ENCODE measurements around the gene SIK3.
"Not testable (repeated sequence)": the region's sequence is repeated elsewhere in the genome, so short reads cannot be mapped to it uniquely, and the experiment has no call there.

Gene SIK3

DNA sequence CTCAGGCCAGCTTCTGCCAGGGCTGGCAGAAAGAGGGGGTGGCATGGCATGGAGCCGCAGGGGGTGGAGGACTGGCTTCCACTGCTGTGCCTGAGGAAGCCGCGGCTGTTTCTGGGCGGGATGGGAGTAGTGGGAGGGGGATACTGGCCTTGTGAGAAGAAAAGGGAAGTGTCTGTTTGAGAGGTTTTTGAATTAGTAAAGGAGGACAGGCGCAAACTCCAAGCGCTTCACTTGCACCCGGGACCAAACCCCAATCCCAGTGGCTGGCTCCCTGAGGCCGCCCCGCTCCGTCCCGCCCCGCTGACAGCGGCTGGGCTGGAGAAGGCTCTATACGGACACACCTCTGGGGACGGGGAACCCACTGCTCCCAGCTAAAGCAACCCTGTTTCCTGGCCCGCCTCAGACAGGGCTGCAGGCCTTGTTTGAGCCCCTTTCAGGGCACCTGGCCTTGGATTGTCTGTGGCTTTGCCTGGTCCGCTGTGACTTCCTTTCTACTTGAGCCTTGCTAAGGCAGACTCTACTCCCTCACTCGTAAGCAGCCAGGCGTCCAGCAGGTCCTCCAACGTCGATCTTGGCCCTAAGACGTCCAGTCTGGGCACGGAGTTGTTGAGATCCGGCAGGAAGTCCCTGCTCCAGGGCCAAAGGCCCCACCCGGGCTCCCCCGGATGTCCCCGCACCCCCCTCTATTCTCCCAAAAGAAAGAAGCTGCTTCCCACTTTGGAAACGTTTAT, 263.0 kb downstream of the SIK3 start:
- no peak for DNase-seq

DNA sequence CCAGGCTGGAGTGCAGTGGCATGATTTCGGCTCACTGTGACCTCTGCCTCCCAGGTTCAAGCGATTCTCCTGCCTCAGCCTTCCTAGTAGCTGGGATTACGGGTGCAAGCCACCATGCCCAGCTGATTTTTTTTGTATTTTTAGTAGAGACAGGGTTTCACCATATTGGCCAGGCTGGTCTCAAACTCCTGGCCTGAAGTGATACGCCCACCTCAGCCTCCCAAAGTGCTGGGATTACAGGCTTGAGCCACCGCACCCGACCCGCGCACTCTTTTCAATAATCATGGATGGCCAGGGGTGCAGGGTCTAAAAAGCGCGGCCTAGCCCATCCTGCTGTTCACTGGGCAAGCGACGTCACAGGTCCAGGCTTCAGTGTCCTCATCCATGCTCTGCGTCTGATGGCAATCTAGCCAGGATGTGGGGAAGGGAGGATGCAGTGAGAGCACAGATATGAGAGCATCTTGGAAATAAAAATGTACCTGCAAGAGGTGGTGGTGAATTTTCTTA, 263.6 kb downstream of the SIK3 start:
- not testable (repeated sequence) for DNase-seq

DNA sequence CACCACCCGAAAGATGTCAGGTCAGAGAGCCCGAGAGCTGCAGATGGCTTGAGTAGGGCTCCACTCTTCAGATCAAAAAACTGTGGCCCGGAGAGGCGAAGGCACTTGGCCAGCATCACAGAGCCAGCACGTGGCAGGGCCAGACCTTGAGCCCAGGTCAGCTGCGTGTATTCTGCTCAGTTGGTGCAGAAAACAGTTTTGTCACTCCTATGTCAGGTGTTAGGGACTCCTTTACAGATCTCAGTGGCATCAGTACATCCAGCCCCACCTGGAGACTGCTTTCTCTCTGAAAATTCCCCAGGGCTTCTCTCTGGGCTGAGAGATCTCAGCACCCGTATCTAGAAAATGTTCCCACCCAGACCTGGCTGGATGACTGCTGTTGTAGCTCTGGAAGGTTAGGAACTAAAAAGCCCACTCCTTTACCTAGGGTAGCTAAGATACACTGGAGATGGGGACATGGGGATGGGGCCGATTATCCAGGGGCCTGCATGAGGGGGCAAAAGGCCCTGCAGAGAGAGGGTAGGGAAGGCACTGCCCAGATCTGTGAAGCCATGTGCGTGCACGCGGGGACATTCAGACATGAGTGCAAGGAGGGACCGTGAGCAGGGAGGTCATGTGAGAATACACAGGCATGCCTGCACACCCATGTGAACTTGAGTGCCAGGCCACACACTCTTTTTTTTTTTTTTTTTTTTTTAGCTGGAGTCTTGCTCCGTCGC, 264.3 kb downstream of the SIK3 start:
- no peak for DNase-seq

DNA sequence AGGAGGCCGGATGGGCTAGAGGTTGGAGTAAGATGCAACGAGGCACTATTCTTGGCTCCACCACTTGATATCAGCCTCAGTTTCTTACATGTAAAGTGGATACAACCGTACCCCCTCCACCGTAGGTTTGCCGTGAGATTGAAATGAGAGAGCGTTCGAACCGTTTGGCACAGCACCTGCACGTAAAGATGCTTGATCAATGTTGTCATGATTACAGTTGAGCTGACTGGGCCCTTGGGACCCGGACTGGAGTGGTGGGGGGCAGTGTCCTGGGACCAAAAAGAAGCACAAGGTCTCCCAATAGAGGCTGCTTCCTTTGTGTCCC, 264.8 kb downstream of the SIK3 start:
- no peak for DNase-seq

DNA sequence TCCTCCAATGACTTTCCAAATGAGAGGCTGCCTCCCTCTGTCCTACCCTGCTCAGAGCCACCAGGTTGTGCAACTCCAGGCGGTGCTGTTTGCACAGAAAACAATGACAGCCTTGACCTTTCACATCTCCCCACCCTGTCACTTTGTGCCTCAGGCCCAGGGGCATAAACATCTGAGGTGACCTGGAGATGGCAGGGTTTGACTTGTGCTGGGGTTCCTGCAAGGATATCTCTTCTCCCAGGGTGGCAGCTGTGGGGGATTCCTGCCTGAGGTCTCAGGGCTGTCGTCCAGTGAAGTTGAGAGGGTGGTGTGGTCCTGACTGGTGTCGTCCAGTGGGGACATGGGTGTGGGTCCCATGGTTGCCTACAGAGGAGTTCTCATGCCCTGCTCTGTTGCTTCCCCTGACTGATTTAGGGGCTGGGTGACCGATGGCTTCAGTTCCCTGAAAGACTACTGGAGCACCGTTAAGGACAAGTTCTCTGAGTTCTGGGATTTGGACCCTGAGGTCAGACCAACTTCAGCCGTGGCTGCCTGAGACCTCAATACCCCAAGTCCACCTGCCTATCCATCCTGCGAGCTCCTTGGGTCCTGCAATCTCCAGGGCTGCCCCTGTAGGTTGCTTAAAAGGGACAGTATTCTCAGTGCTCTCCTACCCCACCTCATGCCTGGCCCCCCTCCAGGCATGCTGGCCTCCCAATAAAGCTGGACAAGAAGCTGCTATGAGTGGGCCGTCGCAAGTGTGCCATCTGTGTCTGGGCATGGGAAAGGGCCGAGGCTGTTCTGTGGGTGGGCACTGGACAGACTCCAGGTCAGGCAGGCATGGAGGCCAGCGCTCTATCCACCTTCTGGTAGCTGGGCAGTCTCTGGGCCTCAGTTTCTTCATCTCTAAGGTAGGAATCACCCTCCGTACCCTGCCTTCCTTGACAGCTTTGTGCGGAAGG, 265.6 kb downstream of the SIK3 start:
- no peak for DNase-seq

DNA sequence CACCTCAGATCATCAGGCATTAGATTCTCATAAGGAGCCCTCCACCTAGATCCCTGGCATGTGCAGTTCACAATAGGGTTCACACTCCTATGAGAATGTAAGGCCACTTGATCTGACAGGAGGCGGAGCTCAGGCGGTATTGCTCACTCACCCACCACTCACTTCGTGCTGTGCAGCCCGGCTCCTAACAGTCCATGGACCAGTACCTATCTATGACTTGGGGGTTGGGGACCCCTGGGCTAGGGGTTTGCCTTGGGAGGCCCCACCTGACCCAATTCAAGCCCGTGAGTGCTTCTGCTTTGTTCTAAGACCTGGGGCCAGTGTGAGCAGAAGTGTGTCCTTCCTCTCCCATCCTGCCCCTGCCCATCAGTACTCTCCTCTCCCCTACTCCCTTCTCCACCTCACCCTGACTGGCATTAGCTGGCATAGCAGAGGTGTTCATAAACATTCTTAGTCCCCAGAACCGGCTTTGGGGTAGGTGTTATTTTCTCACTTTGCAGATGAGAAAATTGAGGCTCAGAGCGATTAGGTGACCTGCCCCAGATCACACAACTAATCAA, 266.4 kb downstream of the SIK3 start:
- DNase-seq: no peak

DNA sequence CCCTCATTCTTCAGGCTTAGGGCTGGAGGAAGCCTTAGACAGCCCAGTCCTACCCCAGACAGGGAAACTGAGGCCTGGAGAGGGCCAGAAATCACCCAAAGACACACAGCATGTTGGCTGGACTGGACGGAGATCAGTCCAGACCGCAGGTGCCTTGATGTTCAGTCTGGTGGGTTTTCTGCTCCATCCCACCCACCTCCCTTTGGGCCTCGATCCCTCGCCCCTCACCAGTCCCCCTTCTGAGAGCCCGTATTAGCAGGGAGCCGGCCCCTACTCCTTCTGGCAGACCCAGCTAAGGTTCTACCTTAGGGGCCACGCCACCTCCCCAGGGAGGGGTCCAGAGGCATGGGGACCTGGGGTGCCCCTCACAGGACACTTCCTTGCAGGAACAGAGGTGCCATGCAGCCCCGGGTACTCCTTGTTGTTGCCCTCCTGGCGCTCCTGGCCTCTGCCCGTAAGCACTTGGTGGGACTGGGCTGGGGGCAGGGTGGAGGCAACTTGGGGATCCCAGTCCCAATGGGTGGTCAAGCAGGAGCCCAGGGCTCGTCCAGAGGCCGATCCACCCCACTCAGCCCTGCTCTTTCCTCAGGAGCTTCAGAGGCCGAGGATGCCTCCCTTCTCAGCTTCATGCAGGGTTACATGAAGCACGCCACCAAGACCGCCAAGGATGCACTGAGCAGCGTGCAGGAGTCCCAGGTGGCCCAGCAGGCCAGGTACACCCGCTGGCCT, 267.9 kb downstream of the SIK3 start:
- no peak for DNase-seq

DNA sequence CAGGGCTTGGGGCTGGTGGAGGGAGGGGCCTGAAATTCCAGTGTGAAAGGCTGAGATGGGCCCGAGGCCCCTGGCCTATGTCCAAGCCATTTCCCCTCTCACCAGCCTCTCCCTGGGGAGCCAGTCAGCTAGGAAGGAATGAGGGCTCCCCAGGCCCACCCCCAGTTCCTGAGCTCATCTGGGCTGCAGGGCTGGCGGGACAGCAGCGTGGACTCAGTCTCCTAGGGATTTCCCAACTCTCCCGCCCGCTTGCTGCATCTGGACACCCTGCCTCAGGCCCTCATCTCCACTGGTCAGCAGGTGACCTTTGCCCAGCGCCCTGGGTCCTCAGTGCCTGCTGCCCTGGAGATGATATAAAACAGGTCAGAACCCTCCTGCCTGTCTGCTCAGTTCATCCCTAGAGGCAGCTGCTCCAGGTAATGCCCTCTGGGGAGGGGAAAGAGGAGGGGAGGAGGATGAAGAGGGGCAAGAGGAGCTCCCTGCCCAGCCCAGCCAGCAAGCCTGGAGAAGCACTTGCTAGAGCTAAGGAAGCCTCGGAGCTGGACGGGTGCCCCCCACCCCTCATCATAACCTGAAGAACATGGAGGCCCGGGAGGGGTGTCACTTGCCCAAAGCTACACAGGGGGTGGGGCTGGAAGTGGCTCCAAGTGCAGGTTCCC, 268.6 kb downstream of the SIK3 start, which contains the start of gene APOC3:
Gene APOC3 (plus strand): TSS at position 383 of the 659 bp plus-strand sequence. CDS start 676 bp downstream, outside the sequence.
- DNase-seq: no peak

DNA sequence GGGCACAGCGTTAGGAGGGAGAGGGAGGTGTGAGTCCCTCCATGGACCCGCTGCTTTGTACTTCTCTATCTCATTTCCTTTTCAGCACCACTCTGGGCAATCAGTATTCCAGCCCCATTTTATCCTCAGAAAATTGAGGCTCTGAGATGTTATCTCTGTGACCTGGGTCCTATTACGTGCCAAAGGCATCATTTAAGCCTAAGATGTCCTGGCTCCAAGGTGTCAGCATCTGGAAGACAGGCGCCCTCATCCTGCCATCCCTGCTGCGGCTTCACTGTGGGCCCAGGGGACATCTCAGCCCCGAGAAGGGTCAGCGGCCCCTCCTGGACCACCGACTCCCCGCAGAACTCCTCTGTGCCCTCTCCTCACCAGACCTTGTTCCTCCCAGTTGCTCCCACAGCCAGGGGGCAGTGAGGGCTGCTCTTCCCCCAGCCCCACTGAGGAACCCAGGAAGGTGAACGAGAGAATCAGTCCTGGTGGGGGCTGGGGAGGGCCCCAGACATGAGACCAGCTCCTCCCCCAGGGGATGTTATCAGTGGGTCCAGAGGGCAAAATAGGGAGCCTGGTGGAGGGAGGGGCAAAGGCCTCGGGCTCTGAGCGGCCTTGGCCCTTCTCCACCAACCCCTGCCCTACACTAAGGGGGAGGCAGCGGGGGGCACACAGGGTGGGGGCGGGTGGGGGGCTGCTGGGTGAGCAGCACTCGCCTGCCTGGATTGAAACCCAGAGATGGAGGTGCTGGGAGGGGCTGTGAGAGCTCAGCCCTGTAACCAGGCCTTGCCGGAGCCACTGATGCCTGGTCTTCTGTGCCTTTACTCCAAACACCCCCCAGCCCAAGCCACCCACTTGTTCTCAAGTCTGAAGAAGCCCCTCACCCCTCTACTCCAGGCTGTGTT, 269.4 kb downstream of the SIK3 start:
- DNase-seq: no peak

DNA sequence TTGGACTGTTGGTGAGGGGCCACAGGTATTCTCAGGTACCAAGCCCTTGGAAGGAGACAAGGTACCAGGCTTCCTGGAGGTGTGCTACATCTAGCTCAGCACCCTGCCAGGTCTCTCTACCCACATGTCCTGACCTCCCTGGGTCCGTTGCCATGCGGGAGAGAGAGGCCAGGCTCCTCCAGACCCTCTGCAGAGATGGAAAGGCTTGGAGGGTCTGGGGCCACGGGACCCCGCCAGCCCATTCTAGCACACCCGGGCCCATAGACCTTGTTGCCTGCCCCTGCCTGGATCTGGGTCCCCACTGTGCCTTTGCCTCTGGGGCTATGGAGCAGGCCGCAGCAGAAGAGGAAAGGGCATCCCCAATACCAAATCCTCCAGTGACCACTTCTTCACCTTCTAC, 270.8 kb downstream of the SIK3 start:
- DNase-seq: no peak

DNA sequence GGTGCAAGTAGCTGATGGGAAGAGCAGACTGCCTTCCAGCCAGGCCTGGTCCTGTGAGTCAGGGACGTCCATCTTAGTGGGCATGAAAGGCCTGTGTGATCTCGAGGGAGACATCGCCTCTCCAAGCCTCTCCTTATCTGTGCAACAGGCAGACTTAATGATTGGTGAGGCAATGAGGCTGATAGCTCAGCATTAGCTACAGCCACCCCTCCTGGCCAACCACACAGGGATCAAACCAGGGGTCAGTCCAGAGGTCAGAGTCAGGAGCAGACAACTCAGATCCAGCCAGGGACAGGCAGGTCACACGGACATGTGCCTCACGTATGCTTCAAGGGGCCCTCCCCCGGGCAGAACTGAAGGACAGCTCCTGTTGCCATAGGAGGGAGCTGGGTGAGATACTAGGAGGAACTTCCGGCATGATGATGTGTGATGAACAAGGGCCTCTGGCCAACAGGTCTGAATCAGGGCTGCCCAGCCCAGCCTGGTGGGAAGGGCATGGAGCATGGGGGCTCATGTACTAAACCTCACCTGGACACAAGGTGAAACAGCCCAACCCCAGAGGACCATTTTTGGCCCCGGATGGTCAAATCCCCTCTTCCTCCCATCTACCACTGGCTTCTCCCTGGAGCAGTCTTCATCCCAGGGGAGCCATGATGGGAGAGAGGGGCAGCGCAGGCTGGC, 271.3 kb downstream of the SIK3 start:
- no peak for DNase-seq

DNA sequence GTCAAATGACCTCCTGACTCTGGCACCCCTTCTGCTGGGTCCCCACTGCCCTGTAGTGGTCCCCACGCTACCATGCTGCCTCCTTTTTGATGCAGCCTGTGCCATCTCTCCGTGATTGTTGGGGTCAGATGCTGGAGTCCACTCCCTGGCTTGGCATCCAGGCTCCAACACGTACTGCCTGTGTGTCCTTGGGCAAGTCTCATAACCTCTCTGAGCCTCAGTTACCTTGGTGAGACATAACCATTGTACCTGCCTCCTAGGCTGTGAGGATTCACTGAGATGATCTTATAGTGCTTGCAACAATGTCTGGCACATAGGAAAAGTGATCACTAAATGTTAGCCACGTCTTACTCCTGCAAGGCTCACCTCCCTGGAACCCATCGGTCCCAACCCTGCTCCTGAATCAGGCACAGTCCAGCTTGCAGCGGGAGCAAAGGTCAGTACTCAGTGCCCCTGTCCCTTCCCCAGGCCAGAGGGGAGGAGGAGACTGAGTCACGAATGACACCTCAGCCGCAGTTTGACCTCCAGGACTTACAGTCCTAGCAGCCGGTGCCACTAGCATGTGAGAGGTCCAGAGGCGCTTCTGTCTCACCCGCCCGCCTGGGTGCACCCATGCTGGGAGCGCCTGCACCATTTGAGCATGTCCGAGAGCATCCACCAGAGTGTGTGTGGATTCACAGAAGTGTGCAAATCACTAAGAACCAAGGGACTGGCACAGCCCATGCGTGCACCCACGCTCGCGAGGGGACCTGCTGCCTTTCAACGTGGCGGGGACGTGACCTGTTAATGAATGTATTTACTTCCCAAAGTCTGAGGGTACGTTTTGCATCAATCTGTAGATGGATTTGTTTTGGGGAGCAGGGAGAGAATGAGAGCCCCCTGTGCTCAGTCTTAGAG, 272.1 kb downstream of the SIK3 start:
- DNase-seq: no peak

DNA sequence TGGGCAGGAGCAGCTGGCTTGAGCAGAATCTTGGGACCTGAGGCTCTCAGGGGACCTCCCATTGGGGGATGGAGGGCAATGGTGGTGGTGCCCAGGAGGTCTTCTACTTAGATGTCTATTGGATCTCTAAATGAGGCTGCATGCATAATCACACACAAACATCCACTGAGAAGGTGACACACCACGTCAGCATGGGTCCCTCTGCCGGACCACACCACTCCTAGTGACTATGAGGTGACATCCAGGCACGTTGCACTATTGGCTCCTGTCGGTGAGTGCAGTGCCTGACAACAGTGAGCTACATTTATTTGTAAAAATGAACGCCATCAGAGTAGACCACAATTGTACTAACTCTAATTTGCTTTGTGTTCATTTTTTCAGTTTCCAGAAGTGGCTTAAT, 272.8 kb downstream of the SIK3 start:
- no peak for DNase-seq

DNA sequence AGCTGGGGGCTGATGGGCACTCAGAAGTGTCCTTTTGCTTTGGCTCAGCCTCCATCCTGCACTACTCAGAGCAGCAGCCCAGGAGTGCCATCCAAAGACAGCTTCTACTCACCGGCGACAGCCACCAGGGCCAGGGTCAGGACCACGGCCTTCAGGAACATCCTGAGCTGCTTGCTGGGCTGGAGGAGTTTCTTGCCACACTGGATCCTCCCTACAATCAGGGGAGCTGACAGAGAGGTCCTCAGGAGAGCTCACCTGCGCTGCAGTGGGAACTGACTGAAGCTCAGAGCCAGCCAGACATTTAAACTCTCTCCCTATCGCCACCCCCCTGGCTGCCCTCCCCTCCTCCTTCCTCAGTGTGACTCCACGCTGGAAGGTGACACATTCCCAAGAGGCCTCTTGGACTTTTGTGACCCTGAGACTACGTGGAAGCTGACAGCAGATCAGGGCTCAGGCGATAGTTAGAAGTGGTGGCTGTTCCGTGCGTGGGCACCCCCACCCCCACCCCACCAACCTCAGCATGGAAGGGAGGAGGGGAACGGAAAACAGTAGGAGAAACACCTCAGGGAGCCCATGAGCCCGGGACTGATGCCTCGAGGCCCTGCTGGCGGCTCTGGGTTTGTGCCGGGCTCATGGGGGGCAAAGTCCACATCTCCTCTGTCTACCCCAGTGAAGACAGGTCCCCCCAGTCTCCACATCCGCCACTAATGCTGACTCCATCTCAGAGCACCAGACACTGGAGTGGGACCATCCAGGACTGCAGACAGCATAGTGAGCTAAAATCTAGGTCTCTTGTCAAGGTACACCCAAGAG, 275.0 kb downstream of the SIK3 start, which contains the start of gene APOA4:
Gene APOA4 (minus strand): TSS at position 274 of the 813 bp plus-strand sequence. CDS start 113 bp downstream, at position 161.
- DNase-seq: no peak

DNA sequence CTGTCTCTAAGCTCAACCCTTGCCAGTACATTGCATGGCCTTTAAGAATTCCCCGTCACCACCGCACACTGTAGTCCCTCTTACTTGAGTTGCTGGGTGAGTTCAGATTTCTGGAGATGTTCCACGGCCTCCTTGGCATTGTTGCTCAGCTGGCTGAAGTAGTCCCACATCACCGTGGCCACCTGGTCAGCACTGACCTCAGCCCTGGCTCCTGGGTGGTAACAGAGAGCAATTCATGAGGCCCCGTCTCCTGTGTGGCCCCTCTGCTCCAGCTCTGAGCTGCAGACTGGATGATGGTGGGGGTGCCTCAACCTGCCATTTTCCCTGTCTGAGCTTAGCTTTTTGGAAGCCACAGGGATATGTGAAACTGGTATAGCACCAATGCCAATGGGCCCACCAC, 275.7 kb downstream of the SIK3 start:
- DNase-seq: no peak

DNA sequence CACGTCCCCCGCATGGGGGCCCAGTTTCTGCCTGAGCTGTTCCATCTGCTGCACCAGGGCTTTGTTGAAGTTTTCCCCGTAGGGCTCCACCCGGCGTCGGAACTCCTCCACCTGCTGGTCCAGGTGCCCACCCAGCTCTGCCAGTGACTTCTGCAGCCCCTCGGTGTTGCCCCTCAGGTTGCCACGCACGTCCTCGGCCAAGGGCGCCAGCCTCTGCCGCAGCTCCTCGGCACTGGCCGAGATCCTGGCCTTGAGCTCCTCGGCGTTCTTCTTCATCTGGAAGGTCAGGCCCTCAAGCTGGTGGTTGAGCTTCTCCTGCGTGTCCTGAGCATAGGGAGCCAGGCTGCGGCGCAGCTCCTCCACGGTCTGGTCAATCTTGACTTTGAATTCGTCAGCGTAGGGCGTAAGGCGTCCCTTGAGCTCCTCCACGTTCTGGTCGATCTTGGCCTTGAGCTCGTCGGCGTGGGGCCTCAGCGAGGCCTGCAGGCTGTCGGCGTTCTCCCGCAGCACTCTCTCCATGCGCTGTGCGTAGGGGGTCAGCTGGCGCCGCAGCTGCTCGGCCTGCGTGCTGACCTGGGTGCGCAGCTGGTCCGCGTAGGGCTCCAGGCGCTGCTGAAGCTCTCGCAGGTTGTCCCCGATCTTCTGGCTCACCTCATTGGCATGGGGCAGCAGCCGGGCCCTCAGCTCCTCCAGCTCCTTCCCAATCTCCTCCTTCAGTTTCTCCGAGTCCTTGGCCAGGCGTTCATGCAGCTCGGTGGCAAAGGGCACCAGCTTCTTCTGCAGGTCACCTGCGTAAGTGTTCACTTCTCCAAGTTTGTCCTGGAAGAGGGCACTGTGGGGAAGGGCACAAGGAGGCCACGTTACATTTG, 276.9 kb downstream of the SIK3 start:
- DNase-seq: no peak

DNA sequence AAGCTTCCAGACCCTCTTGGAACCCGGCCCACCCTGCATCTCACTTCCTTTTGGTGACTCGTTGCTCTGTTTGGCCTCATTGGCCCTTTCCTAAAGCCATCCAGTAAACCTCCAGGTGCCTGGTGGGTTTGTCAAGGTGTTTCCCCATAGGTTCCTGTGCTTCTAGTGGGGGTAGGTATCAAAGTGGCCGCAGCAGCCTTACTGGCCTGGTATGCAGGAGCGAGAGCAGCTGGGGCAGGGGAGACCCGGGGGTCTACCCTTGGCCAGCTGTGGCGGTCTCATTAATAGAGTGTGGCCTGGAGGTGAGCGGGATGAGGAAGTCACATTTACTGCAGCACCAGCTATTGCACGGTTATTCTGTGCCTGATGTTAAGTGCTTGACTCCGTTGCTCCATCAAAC, 279.2 kb downstream of the SIK3 start:
- no peak for DNase-seq

Data from femur (tissue), 1 donor.